HFF-Myc (cell line): ENCODE measurements around the gene RYR2.

Experiments used
- DNase-seq: peaks from one replicate; pipeline ENCODE4 v3.0.0-alpha.2; 2011; ENCODE audit warnings: low read depth; ENCODE audit errors: extremely low read depth
- H3K4me3 ChIP-seq: replicated peaks from 2 replicates; pipeline ENCODE4 v1.5.1; 2011; ENCODE audit warnings: low read depth, mild to moderate bottlenecking, control low read depth, low read length
- TF ChIP-seq, protein P1 (sequence below): IDR thresholded peaks from 2 replicates; pipeline ENCODE4 v1.5.1; 2012; ENCODE audit warnings: mild to moderate bottlenecking, low read depth, low read length, control low read depth; ENCODE audit errors: missing control alignments

Gene RYR2

DNA sequence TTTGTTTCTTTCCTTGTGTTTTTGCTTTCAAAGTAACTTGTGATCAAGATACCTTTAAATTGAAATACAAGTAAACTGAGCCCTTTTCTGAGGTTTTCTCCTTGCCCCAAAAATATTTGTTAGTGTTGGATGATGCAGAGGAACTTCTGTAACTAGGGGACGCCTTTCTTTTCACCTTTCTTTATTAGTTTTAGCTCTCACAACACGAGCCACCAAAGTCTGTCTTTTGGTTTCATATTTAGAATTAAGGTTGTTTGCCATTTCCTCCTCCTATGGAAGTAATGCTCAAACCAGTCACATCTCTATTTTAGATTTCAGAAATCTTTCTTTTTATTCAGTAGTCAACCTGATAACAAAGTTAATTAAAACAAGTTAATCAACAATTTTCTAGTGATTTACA is 727.9 kb downstream of the RYR2 start:
- TF ChIP-seq, protein P1, sequence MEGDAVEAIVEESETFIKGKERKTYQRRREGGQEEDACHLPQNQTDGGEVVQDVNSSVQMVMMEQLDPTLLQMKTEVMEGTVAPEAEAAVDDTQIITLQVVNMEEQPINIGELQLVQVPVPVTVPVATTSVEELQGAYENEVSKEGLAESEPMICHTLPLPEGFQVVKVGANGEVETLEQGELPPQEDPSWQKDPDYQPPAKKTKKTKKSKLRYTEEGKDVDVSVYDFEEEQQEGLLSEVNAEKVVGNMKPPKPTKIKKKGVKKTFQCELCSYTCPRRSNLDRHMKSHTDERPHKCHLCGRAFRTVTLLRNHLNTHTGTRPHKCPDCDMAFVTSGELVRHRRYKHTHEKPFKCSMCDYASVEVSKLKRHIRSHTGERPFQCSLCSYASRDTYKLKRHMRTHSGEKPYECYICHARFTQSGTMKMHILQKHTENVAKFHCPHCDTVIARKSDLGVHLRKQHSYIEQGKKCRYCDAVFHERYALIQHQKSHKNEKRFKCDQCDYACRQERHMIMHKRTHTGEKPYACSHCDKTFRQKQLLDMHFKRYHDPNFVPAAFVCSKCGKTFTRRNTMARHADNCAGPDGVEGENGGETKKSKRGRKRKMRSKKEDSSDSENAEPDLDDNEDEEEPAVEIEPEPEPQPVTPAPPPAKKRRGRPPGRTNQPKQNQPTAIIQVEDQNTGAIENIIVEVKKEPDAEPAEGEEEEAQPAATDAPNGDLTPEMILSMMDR: no peak
- no peak for DNase-seq
- H3K4me3 ChIP-seq: no peak overlapping the region

DNA sequence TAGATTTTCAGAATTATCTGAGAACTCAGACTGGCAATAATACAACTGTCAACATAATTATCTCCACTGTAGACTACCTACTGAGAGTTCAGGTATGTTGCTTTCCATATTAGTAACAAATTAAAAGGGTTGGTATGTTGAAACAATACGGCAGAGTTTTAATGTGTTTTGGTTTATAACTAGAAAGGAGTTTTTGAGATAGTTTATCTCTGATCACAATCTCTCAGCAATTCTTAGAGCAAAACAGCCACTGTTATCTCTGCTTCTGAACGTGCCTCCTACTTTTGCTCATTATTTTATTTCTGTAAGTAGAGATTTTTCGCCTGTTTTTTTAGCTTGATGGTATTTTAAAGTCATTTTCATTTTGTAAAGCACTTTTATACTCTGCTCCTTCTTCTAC is 730.0 kb downstream of the RYR2 start:
- no peak for DNase-seq
- TF ChIP-seq, protein P1: no peak
- H3K4me3 ChIP-seq: no peak overlapping the region

DNA sequence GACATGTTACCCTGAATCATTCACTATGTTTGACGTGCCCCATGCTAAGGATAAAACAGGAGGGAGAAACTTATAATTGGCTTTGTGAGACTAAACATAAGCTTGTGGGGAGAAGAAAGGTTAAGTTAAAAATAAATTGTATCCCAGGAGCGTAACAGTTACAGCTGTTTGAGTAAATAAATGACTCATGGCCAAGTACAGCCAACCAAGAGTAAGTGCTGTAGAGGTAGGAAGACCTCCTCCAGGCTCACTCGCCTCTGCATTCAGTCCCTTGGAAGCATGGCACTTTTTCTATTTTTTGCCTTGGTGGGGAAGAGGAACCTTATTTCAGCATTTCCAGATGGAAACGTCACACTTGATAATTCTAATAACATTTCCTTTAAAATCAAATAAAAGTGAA is 732.3 kb downstream of the RYR2 start:
- H3K4me3 ChIP-seq: no peak overlapping the region
- no peak for DNase-seq
- TF ChIP-seq, protein P1: no peak

DNA sequence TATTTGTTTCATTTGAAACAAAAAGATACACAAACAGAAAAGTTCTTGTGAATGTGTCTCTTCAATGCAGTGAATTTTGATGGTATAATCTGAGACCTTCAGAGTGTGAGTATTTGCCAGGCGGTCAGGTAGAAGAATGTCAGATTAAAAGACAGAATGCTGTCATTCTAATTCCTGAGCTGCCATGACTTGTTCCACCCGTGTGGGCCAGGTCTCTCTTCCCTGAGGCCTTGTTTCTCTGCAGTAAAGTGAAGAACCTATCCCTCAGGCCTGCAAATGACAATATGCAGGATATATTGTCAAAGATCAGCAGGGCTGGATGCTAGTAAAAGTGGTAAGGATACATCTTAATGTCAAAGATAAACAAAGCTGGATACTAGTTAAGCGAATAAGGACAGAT is 737.4 kb downstream of the RYR2 start:
- no peak for DNase-seq
- H3K4me3 ChIP-seq: no peak overlapping the region
- TF ChIP-seq, protein P1: no peak

DNA sequence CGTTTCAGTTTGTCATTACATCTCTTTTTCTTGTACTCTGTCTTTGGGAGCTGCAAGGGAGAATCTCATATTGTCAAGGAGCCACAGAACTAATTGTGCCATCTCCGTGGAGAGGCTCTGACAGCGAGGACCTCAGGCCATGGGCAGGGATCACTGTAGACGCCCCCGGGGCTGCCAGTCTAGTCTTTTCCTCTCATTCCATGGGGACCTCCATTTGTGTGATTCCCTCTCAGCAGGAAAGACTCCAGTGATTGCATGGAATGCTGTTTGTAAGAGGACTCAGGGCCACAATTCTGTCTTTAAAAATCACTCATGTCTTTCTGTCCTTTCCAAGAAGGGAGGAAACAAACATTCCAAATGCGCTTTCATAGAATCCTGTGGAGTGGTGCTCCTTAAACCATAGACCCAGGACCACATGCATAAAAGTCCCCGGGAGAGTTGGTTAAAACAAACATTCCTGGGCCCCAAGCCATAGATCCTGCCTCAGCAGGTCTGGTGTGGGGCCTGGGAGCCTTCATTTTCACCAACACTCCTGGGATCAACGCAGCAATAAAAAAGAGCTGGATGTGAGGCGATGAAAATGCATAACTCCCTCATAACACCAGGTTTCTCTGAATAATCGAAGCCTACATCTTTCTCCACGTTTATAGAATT is 744.2 kb downstream of the RYR2 start:
- DNase-seq: no peak
- H3K4me3 ChIP-seq: no peak overlapping the region
- TF ChIP-seq, protein P1: no peak

DNA sequence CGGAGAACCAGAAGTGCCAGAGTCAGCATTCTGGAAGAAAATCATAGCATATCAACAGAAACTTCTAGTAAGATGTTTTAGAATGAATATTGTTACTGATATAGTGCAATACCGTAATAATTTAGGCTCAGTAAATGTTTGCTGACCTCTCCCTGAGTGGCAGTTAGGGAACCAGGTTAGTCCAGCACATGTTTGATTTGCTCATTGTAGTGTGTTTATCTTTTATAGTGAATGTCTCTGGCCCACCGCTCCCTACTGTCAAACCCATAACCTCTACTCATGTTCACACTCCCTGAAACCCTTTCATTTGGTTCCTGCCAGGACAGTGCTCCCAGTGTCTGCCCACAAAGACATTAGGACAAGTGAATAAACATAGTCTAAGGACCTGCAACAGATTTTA is 746.1 kb downstream of the RYR2 start:
- TF ChIP-seq, protein P1: no peak
- H3K4me3 ChIP-seq: no peak overlapping the region
- no peak for DNase-seq

DNA sequence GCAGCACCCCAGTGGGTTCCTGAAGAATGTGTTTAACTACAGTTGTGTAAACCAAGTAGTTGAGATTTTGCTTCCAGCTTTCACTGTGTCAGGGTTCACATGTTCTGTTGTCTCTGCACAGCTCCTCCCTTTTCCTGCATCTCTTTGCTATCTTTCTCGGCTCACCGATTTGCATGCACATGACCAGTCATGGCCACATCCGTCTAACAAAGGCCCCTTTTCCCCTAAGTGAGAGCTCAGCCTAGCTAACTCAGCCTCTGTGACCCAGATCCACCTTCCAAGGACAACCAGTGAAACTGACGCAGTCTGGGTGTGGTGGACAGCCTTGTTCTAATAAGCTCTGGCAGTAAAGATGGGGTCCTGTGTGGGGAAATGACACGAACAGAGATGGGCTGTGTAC is 747.6 kb downstream of the RYR2 start:
- TF ChIP-seq, protein P1: no peak
- no peak overlapping the region for H3K4me3 ChIP-seq
- no peak for DNase-seq
